IgD-negative memory B cell (primary cell): Measurements from ENCODE around the gene PRR19. TPM values are rescaled to one million over a fixed set of nuclear protein-coding genes. Genes with fewer than 3 reads are reported as not detected.
A peak's percentile ranks its signal among the peaks of the same experiment; 100 is the strongest.

ENCODE experiments used
- H3K27ac Mint-ChIP-seq, 3 donors: one replicate each; pipeline ENCODE4 v1.8.0; 2020 to 2022; ENCODE audit warnings: mild to moderate bottlenecking in 3 of 3, mixed read lengths in 3 of 3, moderate library complexity in 1 of 3
- H3K27me3 Mint-ChIP-seq: one replicate; pipeline ENCODE4 v1.8.0; 2021; ENCODE audit warnings: mixed read lengths
- H3K36me3 Mint-ChIP-seq: one replicate; pipeline ENCODE4 v1.8.0; 2020; ENCODE audit warnings: mild to moderate bottlenecking, mixed read lengths
- H3K4me1 Mint-ChIP-seq, 3 donors: one replicate each; pipeline ENCODE4 v1.8.0; 2020 to 2022; ENCODE audit warnings: mixed read lengths in 3 of 3, mild to moderate bottlenecking in 1 of 3
- H3K4me3 Mint-ChIP-seq, 4 donors: one replicate each; pipeline ENCODE4 v1.8.0; 2020 to 2022; ENCODE audit warnings: mild to moderate bottlenecking in 4 of 4, mixed read lengths in 4 of 4, moderate library complexity in 3 of 4
- H3K9me3 Mint-ChIP-seq, 3 donors: one replicate each; pipeline ENCODE4 v1.8.0; 2020 to 2021; ENCODE audit warnings: mixed read lengths in 3 of 3, mild to moderate bottlenecking in 1 of 3
- polyA plus RNA-seq: library from polyadenylated mRNA; unstranded; fragments of 300-500 nt; fragmentation: Illumina TruSeq; gene quantifications from one replicate; pipeline ENCODE4 v1.2.3, GENCODE V29; 2021

Gene PRR19
- polyA plus RNA-seq, 1 donor from 2014 or later = 0.55 TPM

GRCh38 chr19:42285541-42285941 is 16.4 kb upstream of the PRR19 start:
- Mint-ChIP-seq H3K27me3 (no peaks in the 10 kb centered on the region), H3K9me3 (no peaks in the 10 kb centered on the region), H3K27ac (peak overlapping the region in 2 of 3 donors; percentile 82 to 93)

GRCh38 chr19:42285988-42286348 is 16.0 kb upstream of the PRR19 start:
- Mint-ChIP-seq H3K4me3 (peak overlapping the region; percentile 77 to 95 (median 92)), H3K36me3 (peaks cover 4% of the 10 kb centered on the region), H3K9me3 (no peaks in the 10 kb centered on the region), H3K4me1 (peaks cover 0 to 29% (median 26%) of the 10 kb centered on the region in 3 donors), H3K27me3 (no peaks in the 10 kb centered on the region), H3K27ac (peak overlapping the region; percentile 81 to 84 (median 82))

More at GRCh38 chr19:42285541-42285941, 16.4 kb upstream of the PRR19 start:
- Mint-ChIP-seq H3K36me3 (peaks cover 4% of the 10 kb centered on the region), H3K4me1 (peaks cover 0 to 29% (median 26%) of the 10 kb centered on the region in 3 donors), H3K4me3 (peak overlapping the region; percentile 77 to 95 (median 92))

- peak overlapping the region; percentile 81 to 84 (median 82) for H3K27ac Mint-ChIP-seq
- peaks cover 4% of the 10 kb centered on the region for H3K36me3 Mint-ChIP-seq
- H3K27me3 Mint-ChIP-seq = no peaks in the 10 kb centered on the region
- peaks cover 0 to 28% (median 27%) of the 10 kb centered on the region in 3 donors for H3K4me1 Mint-ChIP-seq
- peak overlapping the region; percentile 30 to 95 (median 86) for H3K4me3 Mint-ChIP-seq
- H3K9me3 Mint-ChIP-seq = no peaks in the 10 kb centered on the region
Observed at GRCh38 chr19:42286349-42287016, 15.4 kb upstream of the PRR19 start.

- no peak overlapping the region for H3K4me3 Mint-ChIP-seq
- H3K27me3 Mint-ChIP-seq = no peaks in the 10 kb centered on the region
- H3K27ac Mint-ChIP-seq = no peak overlapping the region
- peaks cover 4% of the 10 kb centered on the region for H3K36me3 Mint-ChIP-seq
- H3K9me3 Mint-ChIP-seq = no peaks in the 10 kb centered on the region
- peaks cover 0 to 23% (median 21%) of the 10 kb centered on the region in 3 donors for H3K4me1 Mint-ChIP-seq
Observed at GRCh38 chr19:42287017-42287826, 14.7 kb upstream of the PRR19 start.

- Mint-ChIP-seq H3K4me3 (no peak overlapping the region), H3K4me1 (peaks cover 0 to 19% (median 16%) of the 10 kb centered on the region in 3 donors), H3K27ac (peak overlapping the region in 2 of 3 donors; percentile 23 to 56), H3K36me3 (peaks cover 4% of the 10 kb centered on the region), H3K9me3 (no peaks in the 10 kb centered on the region), H3K27me3 (no peaks in the 10 kb centered on the region)
Observed at GRCh38 chr19:42287827-42288107, 14.2 kb upstream of the PRR19 start.

GRCh38 chr19:42288387-42288786 is 13.5 kb upstream of the PRR19 start:
- peaks cover 0 to 19% (median 16%) of the 10 kb centered on the region in 3 donors for H3K4me1 Mint-ChIP-seq
- no peaks in the 10 kb centered on the region for H3K9me3 Mint-ChIP-seq
- H3K27me3 Mint-ChIP-seq = no peaks in the 10 kb centered on the region
- H3K4me3 Mint-ChIP-seq = peak overlapping the region in 1 of 4 donors; percentile 33
- H3K36me3 Mint-ChIP-seq = peaks cover 4% of the 10 kb centered on the region
- H3K27ac Mint-ChIP-seq = peak overlapping the region in 2 of 3 donors; percentile 23 to 56

GRCh38 chr19:42288881-42289555 is 12.9 kb upstream of the PRR19 start:
- Mint-ChIP-seq H3K27ac (peak overlapping the region in 1 of 3 donors; percentile 23), H3K27me3 (no peaks in the 10 kb centered on the region)

GRCh38 chr19:42289556-42290041 is 12.3 kb upstream of the PRR19 start:
- H3K4me3 Mint-ChIP-seq = peak overlapping the region in 1 of 4 donors; percentile 20
- peaks cover 4% of the 10 kb centered on the region for H3K36me3 Mint-ChIP-seq
- no peak overlapping the region for H3K27ac Mint-ChIP-seq
- no peaks in the 10 kb centered on the region for H3K9me3 Mint-ChIP-seq
- peaks cover 0 to 19% (median 16%) of the 10 kb centered on the region in 3 donors for H3K4me1 Mint-ChIP-seq
- no peaks in the 10 kb centered on the region for H3K27me3 Mint-ChIP-seq

More at GRCh38 chr19:42288881-42289555, 12.9 kb upstream of the PRR19 start:
- Mint-ChIP-seq H3K9me3 (no peaks in the 10 kb centered on the region), H3K36me3 (peaks cover 4% of the 10 kb centered on the region), H3K4me1 (peaks cover 0 to 19% (median 16%) of the 10 kb centered on the region in 3 donors), H3K4me3 (peak overlapping the region in 1 of 4 donors; percentile 33)

- Mint-ChIP-seq H3K27ac (peak overlapping the region in 1 of 3 donors; percentile 64), H3K27me3 (no peaks in the 10 kb centered on the region), H3K4me3 (peak overlapping the region in 1 of 4 donors; percentile 51), H3K36me3 (peaks cover 4% of the 10 kb centered on the region), H3K4me1 (peaks cover 0 to 14% (median 12%) of the 10 kb centered on the region in 3 donors), H3K9me3 (no peaks in the 10 kb centered on the region)
Observed at GRCh38 chr19:42290136-42290522, 11.8 kb upstream of the PRR19 start.

GRCh38 chr19:42290523-42291434 is 11.2 kb upstream of the PRR19 start:
- peak overlapping the region in 1 of 3 donors; percentile 64 for H3K27ac Mint-ChIP-seq

GRCh38 chr19:42291435-42291810 is 10.5 kb upstream of the PRR19 start:
- no peak overlapping the region for H3K27ac Mint-ChIP-seq
- H3K4me3 Mint-ChIP-seq = peak overlapping the region in 1 of 4 donors; percentile 28
- H3K9me3 Mint-ChIP-seq = no peaks in the 10 kb centered on the region
- no peaks in the 10 kb centered on the region for H3K36me3 Mint-ChIP-seq
- peaks cover 4 to 8% (median 5%) of the 10 kb centered on the region in 3 donors for H3K4me1 Mint-ChIP-seq
- H3K27me3 Mint-ChIP-seq = no peaks in the 10 kb centered on the region

More at GRCh38 chr19:42290523-42291434, 11.2 kb upstream of the PRR19 start:
- no peaks in the 10 kb centered on the region for H3K9me3 Mint-ChIP-seq
- H3K4me1 Mint-ChIP-seq = peaks cover 0 to 13% (median 6%) of the 10 kb centered on the region in 3 donors
- peak overlapping the region in 1 of 4 donors; percentile 51 for H3K4me3 Mint-ChIP-seq
- H3K27me3 Mint-ChIP-seq = no peaks in the 10 kb centered on the region
- H3K36me3 Mint-ChIP-seq = peaks cover 4% of the 10 kb centered on the region

- Mint-ChIP-seq H3K27ac (no peak overlapping the region), H3K4me3 (no peak overlapping the region), H3K27me3 (no peaks in the 10 kb centered on the region), H3K4me1 (peaks cover 4 to 8% (median 5%) of the 10 kb centered on the region in 3 donors), H3K9me3 (no peaks in the 10 kb centered on the region), H3K36me3 (no peaks in the 10 kb centered on the region)
Observed at GRCh38 chr19:42292042-42292960, 9.6 kb upstream of the PRR19 start.

- H3K9me3 Mint-ChIP-seq = no peaks in the 10 kb centered on the region
- H3K27me3 Mint-ChIP-seq = no peaks in the 10 kb centered on the region
- H3K4me3 Mint-ChIP-seq = no peak overlapping the region
- H3K36me3 Mint-ChIP-seq = no peaks in the 10 kb centered on the region
- peaks cover 4 to 8% (median 5%) of the 10 kb centered on the region in 3 donors for H3K4me1 Mint-ChIP-seq
- no peak overlapping the region for H3K27ac Mint-ChIP-seq
Observed at GRCh38 chr19:42292963-42293362, 9.0 kb upstream of the PRR19 start.
